GM21737 (cell line): ENCODE measurements around the gene SALL2.

Experiments
- ATAC-seq: cut with Tn5 transposase; IDR thresholded peaks from one replicate; pipeline ENCODE4 v1.9.1; 2021; ENCODE audit warnings: mild to moderate bottlenecking, moderate library complexity; ENCODE audit not compliant: unreplicated experiment

SALL2 gene

GRCh38 chr14:21528381-21529348 is 2.5 kb upstream of the SALL2 start:
- ATAC-seq, result no peak

GRCh38 chr14:21527318-21527679 is 1.2 kb upstream of the SALL2 start:
- ATAC-seq, result no peak

GRCh38 chr14:21526672-21527317 is 649 bp upstream of the SALL2 start:
- ATAC-seq, result no peak

GRCh38 chr14:21525571-21525961 is 580 bp downstream of the SALL2 start:
- no peak for ATAC-seq

GRCh38 chr14:21524575-21525490 is 1.3 kb downstream of the SALL2 start:
- no peak for ATAC-seq

DNA sequence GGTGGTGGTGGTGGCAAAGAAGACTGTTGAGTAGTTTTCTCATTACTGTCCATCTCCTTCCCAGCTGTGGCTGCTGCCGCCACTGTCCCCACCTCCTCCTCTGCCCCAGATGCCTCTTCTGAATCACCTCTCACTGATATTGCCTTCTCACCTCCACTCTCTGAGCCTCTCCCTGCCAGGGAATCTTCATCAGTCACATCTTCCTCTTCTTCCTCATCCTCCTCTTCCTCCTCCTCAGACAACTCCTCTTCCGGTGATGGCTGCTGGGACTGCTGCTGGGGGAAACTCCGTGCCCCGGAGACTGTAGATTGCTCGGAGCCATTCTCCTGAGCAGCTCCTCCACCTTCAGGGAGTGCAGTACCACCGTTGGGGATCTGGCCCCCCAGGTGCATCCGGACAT is 2.9 kb downstream of the SALL2 start:
- no peak for ATAC-seq

DNA sequence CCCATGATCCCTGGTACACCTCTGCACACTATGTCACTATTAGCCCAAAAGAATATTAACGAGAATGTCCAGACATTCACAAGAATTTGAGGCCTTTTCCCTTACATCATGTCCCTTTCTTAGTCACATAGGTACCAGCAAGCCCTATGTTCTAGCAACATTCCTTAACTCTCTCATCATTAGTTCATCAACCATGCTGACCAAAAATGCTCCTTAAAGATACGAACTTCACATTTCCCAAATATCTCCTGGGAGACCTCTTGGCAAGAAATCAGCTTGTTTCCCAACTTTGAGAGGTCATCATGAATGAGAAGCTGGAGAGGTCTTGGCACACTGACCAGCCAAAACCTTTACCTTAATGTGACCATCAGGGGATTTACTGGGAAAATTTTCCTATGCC is 4.6 kb downstream of the SALL2 start:
- no peak for ATAC-seq

GRCh38 chr14:21520767-21521166 is 5.4 kb downstream of the SALL2 start:
- no peak for ATAC-seq

DNA sequence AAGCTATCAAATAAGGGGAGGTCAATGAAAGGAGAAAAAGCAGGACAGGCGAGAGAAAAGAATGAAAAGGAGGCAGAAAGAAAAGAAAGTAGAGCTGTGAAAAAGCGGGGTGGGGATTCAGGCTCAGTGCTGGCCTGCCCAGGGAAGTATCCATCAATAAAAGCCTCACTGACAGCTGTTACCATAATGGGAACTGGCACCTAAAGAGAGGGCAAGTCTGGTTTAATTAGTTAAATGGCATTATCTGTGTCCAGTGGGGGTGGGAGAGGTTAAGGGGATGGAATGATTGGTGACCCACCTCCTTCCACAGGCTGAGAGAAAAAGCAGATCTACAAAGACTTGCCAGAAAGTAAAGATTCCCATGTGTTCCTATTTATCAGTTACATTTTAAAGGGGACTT is 7.4 kb downstream of the SALL2 start:
- no peak for ATAC-seq

- ATAC-seq, result no peak
Observed at GRCh38 chr14:21514341-21514740, 11.8 kb downstream of the SALL2 start.

- peak; percentile 95 for ATAC-seq
Observed at GRCh38 chr14:21510735-21511657, 15.2 kb downstream of the SALL2 start, which contains the start of gene METTL3. METTL3 (minus strand) TSS chr14:21511340; CDS start chr14:21511223, 117 bp downstream.

GRCh38 chr14:21509432-21510143 is 16.6 kb downstream of the SALL2 start:
- no peak for ATAC-seq

DNA sequence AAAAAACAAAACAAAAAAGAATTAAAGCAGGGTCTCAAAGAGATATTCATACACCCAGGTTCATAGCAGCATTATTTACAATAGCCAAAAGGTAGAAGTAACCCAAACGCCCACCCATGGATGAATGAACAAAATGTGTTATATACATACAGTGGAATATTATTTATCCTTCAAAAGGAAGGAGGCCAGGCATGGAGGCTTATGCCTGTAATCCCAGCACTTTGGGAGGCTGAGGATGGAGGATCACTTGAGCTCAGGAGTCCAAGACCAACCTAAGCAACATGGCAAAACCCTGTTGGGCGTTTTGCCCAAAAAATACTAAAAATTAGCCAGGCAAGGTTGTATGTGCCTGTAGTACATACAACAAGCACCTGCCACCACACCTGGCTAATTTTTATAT is 19.6 kb downstream of the SALL2 start:
- no peak for ATAC-seq

- peak; percentile 73 for ATAC-seq
Observed at GRCh38 chr14:21505012-21505553, 21.1 kb downstream of the SALL2 start.

DNA sequence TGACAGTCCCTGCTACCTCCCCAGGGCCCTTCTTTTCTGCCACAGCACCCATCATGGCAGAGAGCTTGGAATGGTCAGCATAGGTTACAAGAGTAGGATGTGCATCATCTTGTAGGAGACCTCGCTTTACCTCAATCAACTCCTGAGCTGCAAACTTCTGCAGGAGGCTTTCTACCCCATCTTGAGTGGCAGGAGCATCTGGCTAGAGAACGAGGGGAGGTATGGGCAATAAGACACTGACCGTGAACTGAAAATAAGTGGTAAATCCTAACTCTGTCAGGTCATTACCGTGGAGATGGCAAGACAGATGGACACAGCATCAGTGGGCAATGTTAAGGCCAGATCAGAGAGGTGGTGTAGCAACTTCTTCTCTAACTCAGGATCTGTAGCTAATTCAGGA is 22.8 kb downstream of the SALL2 start:
- ATAC-seq, result no peak

GRCh38 chr14:21501568-21501967 is 24.6 kb downstream of the SALL2 start:
- ATAC-seq, result no peak

DNA sequence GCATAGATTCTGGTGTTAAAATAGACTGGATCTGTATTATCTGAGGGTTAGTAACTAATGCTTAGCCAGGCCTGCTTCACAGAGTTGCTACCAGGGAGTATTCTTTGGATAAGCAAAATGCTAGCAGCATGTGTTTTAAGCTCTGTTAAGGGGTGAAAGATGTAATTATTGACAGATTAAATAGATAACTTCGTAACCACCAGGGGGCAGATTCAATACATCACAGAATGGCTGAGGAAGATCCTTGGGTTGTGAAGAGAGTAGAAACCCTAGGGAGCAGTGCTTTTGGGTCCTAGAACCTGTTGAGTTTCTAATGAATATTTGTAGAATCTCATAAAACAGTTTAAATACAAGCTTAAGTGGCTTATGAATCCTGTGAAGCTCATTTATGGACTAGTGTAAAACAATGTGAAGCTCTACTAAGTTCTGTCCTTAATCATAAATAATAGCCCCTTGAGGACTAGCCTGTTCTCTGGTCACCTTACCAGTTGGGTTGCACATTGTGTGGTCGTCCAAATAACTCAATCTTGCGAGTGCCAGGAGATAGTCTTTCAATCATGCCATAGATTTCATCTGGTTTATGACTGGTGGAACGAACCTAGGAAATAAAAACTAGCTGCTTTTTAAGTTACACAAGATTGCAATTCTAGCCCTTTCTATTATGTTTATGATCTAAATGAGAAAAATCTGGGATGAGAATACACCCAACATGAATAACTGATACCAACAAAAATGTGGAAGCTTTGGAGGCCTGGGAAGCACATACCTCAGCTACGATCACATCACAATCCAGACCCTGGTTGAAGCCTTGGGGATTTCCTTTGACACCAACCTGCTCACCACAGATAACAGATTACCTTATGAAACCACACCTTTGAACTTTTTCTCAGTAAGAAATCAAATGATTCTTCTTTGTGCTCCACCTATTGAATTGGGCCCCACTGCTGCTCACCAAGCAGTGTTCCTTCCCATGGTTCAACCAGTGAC is 27.3 kb downstream of the SALL2 start:
- peak; percentile 54 for ATAC-seq

DNA sequence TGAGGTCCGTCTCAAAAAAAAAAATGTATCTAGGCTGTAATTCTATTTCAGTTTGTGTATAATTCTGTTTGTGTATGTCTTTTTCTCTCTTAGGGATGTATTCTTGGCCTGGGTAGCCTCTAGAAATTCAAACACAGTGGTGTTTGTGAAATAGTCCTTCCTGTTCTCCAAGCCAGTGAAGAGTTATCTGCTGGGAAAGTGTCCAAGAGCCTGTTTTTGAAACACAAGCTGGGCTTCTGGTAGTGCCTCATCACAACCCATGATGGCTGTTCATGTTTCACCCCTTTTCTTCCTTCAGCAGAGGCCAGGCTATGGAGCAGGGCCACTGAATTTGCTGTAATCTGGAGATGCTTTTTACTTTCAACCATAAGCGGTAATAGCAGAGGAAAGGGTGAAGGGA is 29.7 kb downstream of the SALL2 start:
- no peak for ATAC-seq
